ENCODE results near the gene IGFALS. TPM values are rescaled to one million over a fixed set of nuclear protein-coding genes. Genes with fewer than 3 reads are reported as not detected.

IGFALS gene
- polyA plus RNA-seq, 1 donor from 2014 or later, result 1.2 TPM

GRCh38 chr16:1790261-1790610, 3.3 kb downstream of the IGFALS start:
- H3K9me3 ChIP-seq (ENCODE audit: low read length), result no peaks in the 10 kb centered on the region
- no peak overlapping the region for H2AFZ ChIP-seq (ENCODE audit: low read depth, low read length)
- H3K27me3 ChIP-seq (ENCODE audit: insufficient read depth, low read depth, low read length), result no peaks in the 10 kb centered on the region
- H3K4me3 ChIP-seq (ENCODE audit: low read length), result no peak overlapping the region
- TF ChIP-seq MXI1 (conservative IDR thresholded peaks at IDR 0.05; ENCODE audit: poor library complexity, severe bottlenecking), result no peak
- no peak for TF ChIP-seq EP300 (conservative IDR thresholded peaks at IDR 0.05; ENCODE audit: poor library complexity, severe bottlenecking)
- no peak for TF ChIP-seq POLR2AphosphoS5 (IDR thresholded peaks at IDR 0.05)
- TF ChIP-seq RAD21 (conservative IDR thresholded peaks at IDR 0.05), result no peak
- no peak for TF ChIP-seq REST (IDR thresholded peaks at IDR 0.05; ENCODE audit: borderline replicate concordance)
- no peak for TF ChIP-seq TAF1 (IDR thresholded peaks at IDR 0.05; ENCODE audit: low read depth)
- TF ChIP-seq CTCF (IDR thresholded peaks at IDR 0.05; ENCODE audit: poor library complexity, severe bottlenecking), result no peak
- no peak for TF ChIP-seq EZH2 (IDR thresholded peaks at IDR 0.05; ENCODE audit: borderline replicate concordance, insufficient read depth, low read length, poor library complexity, severe bottlenecking)
- TF ChIP-seq SMC3 (conservative IDR thresholded peaks at IDR 0.05; ENCODE audit: poor library complexity), result no peak
- H3F3A ChIP-seq (ENCODE audit: insufficient read depth, low read length, poor library complexity, severe bottlenecking), result no peaks in the 10 kb centered on the region
- no peak overlapping the region for H3K9ac ChIP-seq (ENCODE audit: low read length)
- no peaks in the 10 kb centered on the region for H3K36me3 ChIP-seq (ENCODE audit: insufficient read depth, low read length)
- no peak overlapping the region for H3K27ac ChIP-seq (ENCODE audit: low read length)
- H3K4me2 ChIP-seq (ENCODE audit: low read length), result no peak overlapping the region
- H3K9me2 ChIP-seq (ENCODE audit: insufficient read depth, low read length), result no peaks in the 10 kb centered on the region
- H3K79me2 ChIP-seq (replicated peaks; ENCODE audit: insufficient read depth, low read length), result peaks cover under 1% of the 10 kb centered on the region
- H4K20me1 ChIP-seq (ENCODE audit: insufficient read depth), result no peaks in the 10 kb centered on the region

GRCh38 chr16:1789643-1790045, 3.9 kb downstream of the IGFALS start:
- H4K20me1 ChIP-seq (ENCODE audit: insufficient read depth), result no peaks in the 10 kb centered on the region
- no peak overlapping the region for H2AFZ ChIP-seq (ENCODE audit: low read depth, low read length)
- H3K27me3 ChIP-seq (ENCODE audit: insufficient read depth, low read depth, low read length), result no peaks in the 10 kb centered on the region
- no peak for TF ChIP-seq POLR2AphosphoS5 (IDR thresholded peaks at IDR 0.05)
- TF ChIP-seq SMC3 (conservative IDR thresholded peaks at IDR 0.05; ENCODE audit: poor library complexity), result no peak
- TF ChIP-seq CTCF (IDR thresholded peaks at IDR 0.05; ENCODE audit: poor library complexity, severe bottlenecking), result no peak
- TF ChIP-seq EZH2 (IDR thresholded peaks at IDR 0.05; ENCODE audit: borderline replicate concordance, insufficient read depth, low read length, poor library complexity, severe bottlenecking), result no peak
- TF ChIP-seq MXI1 (conservative IDR thresholded peaks at IDR 0.05; ENCODE audit: poor library complexity, severe bottlenecking), result no peak
- no peak for TF ChIP-seq TAF1 (IDR thresholded peaks at IDR 0.05; ENCODE audit: low read depth)
- no peak for TF ChIP-seq RAD21 (conservative IDR thresholded peaks at IDR 0.05)
- TF ChIP-seq REST (IDR thresholded peaks at IDR 0.05; ENCODE audit: borderline replicate concordance), result no peak
- no peak for TF ChIP-seq EP300 (conservative IDR thresholded peaks at IDR 0.05; ENCODE audit: poor library complexity, severe bottlenecking)
- H3K79me2 ChIP-seq (replicated peaks; ENCODE audit: insufficient read depth, low read length), result peaks cover 6% of the 10 kb centered on the region
- no peak overlapping the region for H3K9ac ChIP-seq (ENCODE audit: low read length)
- no peaks in the 10 kb centered on the region for H3K9me2 ChIP-seq (ENCODE audit: insufficient read depth, low read length)
- no peak overlapping the region for H3K27ac ChIP-seq (ENCODE audit: low read length)
- no peak overlapping the region for H3K4me3 ChIP-seq (ENCODE audit: low read length)
- no peaks in the 10 kb centered on the region for H3K36me3 ChIP-seq (ENCODE audit: insufficient read depth, low read length)
- H3K4me2 ChIP-seq (ENCODE audit: low read length), result no peak overlapping the region
- no peaks in the 10 kb centered on the region for H3F3A ChIP-seq (ENCODE audit: insufficient read depth, low read length, poor library complexity, severe bottlenecking)
- no peaks in the 10 kb centered on the region for H3K9me3 ChIP-seq (ENCODE audit: low read length)

All from neural cell (in vitro differentiated cells).